Body of pancreas (tissue), 4 donors: Measurements from ENCODE around the gene POP4. TPM values are rescaled to one million over a fixed set of nuclear protein-coding genes. Genes with fewer than 3 reads are reported as not detected.

Experiments
- ATAC-seq: fragments of 150-250 bp; one replicate; pipeline ENCODE4 v1.9.1; 2016
- DNase-seq, 4 donors: peaks; one replicate each; pipeline ENCODE4 v3.0.0-alpha.2; 2019
- H3K27ac ChIP-seq, 4 donors: fragments of 200-600 bp; sonication (generic); 1 replicate in 3 of 4; 2 replicates in 1 of 4; pipeline versions ENCODE4 v1.5.1 to v1.6.1; 2016 to 2019; ENCODE audit warnings: mild to moderate bottlenecking in 1 of 4, mixed read lengths in 1 of 4, moderate library complexity in 1 of 4
- H3K27me3 ChIP-seq, 2 donors: fragments of 200-600 bp; sonication (generic); one replicate each; pipeline ENCODE4 v1.6.0; 2016; ENCODE audit warnings: mild to moderate bottlenecking in 1 of 2
- H3K36me3 ChIP-seq, 2 donors: fragments of 200-600 bp; sonication (generic); replicated peaks in 1 of 2; 2 replicates each; pipeline ENCODE4 v1.5.1; 2016; ENCODE audit warnings: low read depth in 2 of 2; ENCODE audit not compliant: insufficient read depth in 1 of 2
- H3K4me1 ChIP-seq: fragments of 200-600 bp; sonication (generic); one replicate; pipeline ENCODE4 v1.6.0; 2016
- H3K4me3 ChIP-seq, 2 donors: fragments of 200-600 bp; sonication (generic); 1 replicate in 1 of 2; 2 replicates in 1 of 2; pipeline ENCODE4 v1.5.1; 2016 to 2019
- H3K9me3 ChIP-seq, 3 donors: fragments of 200-600 bp; sonication (generic); 1 replicate in 2 of 3; 2 replicates in 1 of 3; pipeline ENCODE4 v1.5.1; 2016
- POLR2A ChIP-seq, 3 donors: fragments of 450-650 bp; IDR thresholded peaks; one replicate each; pipeline ENCODE4 v1.6.1; 2016; ENCODE audit warnings: antibody characterized with exemption in 3 of 3, mild to moderate bottlenecking in 2 of 3
- WGBS, 2 donors: methylation state at CpG; one replicate each; pipeline ENCODE4 v1.1.5; 2017; 5-methylcytosine and 5-hydroxymethylcytosine counted together
- intact Hi-C: fragments of 100-400 bp; cut with DNase I; formaldehyde crosslinking; loops from one replicate; pipeline ENCODE4 v1.15.1; 2023
- total RNA-seq, 2 donors: library from RNA; depleted of rRNA; stranded (reverse); fragments of >200 nt; gene quantifications; one replicate each; pipeline ENCODE4 v1.1.0, GENCODE V29; 2016
- TF ChIP-seq, protein P1 (sequence below), 7 experiments: fragments of 450-650 bp in 4 of 7; fragments of 200-600 bp in 3 of 7; sonication (generic) in 3 of 7; IDR thresholded peaks; one replicate each; pipeline ENCODE4 v1.5.1; 2016 to 2019; ENCODE audit warnings: antibody characterized with exemption in 7 of 7

POP4 gene
- total RNA-seq, 2 donors from 2014 or later, result 12.2 to 51.6 TPM

DNA sequence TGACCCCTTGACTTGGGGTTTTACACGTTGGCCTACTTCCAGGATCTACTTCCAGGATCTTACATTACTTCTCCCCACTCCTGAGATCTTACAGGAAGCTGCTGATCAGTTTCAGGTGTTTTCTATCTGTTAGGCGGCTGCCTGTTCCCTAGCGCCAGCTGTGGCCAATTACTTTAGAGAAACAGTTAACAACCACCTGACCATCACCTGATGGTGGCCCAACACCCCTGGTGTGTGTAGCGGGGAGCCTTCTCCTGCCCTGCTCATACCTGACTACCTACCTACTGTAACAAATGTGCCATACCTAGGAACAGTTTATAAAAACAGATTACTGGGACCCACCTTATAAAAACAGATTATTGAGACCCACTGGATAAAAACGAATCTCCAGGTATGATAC lies 2.8 kb upstream of the POP4 start:
- DNase-seq, result no peak
- ATAC-seq, result no peak
- Histone ChIP-seq H3K4me1 (peaks cover 14% of the 10 kb centered on the region), H3K36me3 (no peaks in the 10 kb centered on the region), H3K9me3 (no peaks in the 10 kb centered on the region), H3K27me3 (no peaks in the 10 kb centered on the region), H3K4me3 (no peak overlapping the region), H3K27ac (no peak overlapping the region)
- intact Hi-C loops, result no loop called here
- WGBS, 2 donors, result 63 to 77% methylated on average over 5 of the region's 5 CpGs
- TF ChIP-seq POLR2A (IDR thresholded peaks at IDR 0.05), result no peak
- TF ChIP-seq, protein P1, sequence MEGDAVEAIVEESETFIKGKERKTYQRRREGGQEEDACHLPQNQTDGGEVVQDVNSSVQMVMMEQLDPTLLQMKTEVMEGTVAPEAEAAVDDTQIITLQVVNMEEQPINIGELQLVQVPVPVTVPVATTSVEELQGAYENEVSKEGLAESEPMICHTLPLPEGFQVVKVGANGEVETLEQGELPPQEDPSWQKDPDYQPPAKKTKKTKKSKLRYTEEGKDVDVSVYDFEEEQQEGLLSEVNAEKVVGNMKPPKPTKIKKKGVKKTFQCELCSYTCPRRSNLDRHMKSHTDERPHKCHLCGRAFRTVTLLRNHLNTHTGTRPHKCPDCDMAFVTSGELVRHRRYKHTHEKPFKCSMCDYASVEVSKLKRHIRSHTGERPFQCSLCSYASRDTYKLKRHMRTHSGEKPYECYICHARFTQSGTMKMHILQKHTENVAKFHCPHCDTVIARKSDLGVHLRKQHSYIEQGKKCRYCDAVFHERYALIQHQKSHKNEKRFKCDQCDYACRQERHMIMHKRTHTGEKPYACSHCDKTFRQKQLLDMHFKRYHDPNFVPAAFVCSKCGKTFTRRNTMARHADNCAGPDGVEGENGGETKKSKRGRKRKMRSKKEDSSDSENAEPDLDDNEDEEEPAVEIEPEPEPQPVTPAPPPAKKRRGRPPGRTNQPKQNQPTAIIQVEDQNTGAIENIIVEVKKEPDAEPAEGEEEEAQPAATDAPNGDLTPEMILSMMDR (IDR thresholded peaks at IDR 0.05), result no peak

DNA sequence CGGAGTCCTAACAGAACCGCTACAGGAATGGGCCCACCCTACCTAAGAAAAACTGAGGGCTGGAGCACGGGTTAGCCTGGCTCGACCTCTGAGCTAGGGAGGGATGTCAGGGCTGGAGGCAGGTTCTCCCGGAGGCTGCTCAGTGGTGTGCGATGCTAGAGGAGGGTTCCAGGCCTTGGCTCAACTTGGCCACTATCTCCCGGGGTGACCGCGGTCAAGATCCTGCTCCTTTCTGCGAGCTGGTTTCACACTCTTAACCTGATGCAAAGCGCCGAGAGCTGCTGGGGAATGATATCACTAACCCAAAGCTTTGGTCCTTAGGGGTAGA lies 301 bp downstream of the POP4 start:
- Histone ChIP-seq H3K4me1 (peaks cover 14% of the 10 kb centered on the region), H3K27me3 (no peaks in the 10 kb centered on the region), H3K36me3 (peaks cover 0 to 3% of the 10 kb centered on the region in 2 donors), H3K4me3 (peak overlapping the region; percentile 42 to 76), H3K27ac (peak overlapping the region; percentile 91 to 99 (median 98)), H3K9me3 (no peaks in the 10 kb centered on the region)
- intact Hi-C loops, result no loop called here
- TF ChIP-seq, protein P1 (IDR thresholded peaks at IDR 0.05), result no peak
- TF ChIP-seq POLR2A (IDR thresholded peaks at IDR 0.05), result no peak
- DNase-seq (no peak), ATAC-seq (peak; percentile 18)
- 0% methylated on average over 3 to 12 of the region's 12 CpGs for WGBS, 2 donors

DNA sequence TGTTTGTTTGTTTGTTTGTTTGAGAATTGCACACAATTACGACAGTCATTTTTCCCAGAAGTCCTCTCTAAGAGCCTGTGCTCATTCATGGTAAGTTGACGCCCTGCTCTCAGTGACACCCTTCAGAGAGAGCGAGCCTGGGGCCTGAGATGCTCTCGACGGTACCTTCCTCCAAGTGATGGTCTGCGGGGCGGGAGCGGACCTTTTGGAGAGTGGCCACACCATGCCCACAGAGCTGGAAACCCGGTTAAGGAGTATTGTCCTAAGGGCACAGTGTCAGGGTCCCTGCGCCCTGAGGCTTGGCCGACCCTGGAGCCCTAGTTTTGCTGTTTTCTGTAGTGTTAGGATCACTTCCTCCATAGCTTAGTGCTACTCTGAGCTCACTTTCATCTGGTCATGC lies 3.6 kb downstream of the POP4 start:
- WGBS, 2 donors, result 83 to 93% methylated on average over 11 of the region's 11 CpGs
- ATAC-seq, result no peak
- no peak for DNase-seq
- Histone ChIP-seq H3K4me1 (peaks cover 14% of the 10 kb centered on the region), H3K36me3 (peaks cover 8 to 19% of the 10 kb centered on the region in 2 donors), H3K27ac (no peak overlapping the region), H3K9me3 (no peaks in the 10 kb centered on the region), H3K27me3 (no peaks in the 10 kb centered on the region), H3K4me3 (no peak overlapping the region)
- intact Hi-C loops, result loop anchor here (5.0 to 10.0 kb wide), 2 partner anchors 55 to 103 kb away; partner anchors contain the start of gene PLEKHF1
- TF ChIP-seq, protein P1 (IDR thresholded peaks at IDR 0.05), result no peak
- no peak for TF ChIP-seq POLR2A (IDR thresholded peaks at IDR 0.05)

DNA sequence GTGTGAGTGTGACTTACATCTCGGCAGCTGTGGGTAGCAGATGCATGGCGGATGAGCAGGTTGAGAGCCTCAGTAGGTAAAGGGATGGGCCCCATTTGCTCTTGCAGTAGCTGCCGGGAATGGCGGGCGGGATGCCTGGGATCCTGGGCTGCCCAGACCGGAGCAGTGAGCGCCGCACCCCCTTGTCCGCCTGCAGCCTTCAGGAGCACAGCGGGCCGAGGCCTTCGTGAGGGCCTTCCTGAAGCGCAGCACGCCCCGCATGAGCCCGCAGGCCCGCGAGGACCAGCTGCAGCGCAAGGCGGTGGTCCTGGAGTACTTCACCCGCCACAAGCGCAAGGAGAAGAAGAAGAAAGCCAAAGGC lies 4.1 kb downstream of the POP4 start:
- WGBS, 2 donors, result 79 to 90% methylated on average over 13 to 20 of the region's 22 CpGs
- TF ChIP-seq POLR2A (IDR thresholded peaks at IDR 0.05), result no peak
- TF ChIP-seq, protein P1 (IDR thresholded peaks at IDR 0.05), result no peak
- Histone ChIP-seq H3K4me1 (peaks cover 11% of the 10 kb centered on the region), H3K27me3 (no peaks in the 10 kb centered on the region), H3K36me3 (peaks cover 8 to 19% of the 10 kb centered on the region in 2 donors), H3K4me3 (no peak overlapping the region), H3K9me3 (no peaks in the 10 kb centered on the region), H3K27ac (no peak overlapping the region)
- ATAC-seq (no peak), DNase-seq (no peak)
- intact Hi-C loops, result loop anchor here (5.0 to 10.0 kb wide), 2 partner anchors 55 to 102 kb away; partner anchors contain the start of gene PLEKHF1

DNA sequence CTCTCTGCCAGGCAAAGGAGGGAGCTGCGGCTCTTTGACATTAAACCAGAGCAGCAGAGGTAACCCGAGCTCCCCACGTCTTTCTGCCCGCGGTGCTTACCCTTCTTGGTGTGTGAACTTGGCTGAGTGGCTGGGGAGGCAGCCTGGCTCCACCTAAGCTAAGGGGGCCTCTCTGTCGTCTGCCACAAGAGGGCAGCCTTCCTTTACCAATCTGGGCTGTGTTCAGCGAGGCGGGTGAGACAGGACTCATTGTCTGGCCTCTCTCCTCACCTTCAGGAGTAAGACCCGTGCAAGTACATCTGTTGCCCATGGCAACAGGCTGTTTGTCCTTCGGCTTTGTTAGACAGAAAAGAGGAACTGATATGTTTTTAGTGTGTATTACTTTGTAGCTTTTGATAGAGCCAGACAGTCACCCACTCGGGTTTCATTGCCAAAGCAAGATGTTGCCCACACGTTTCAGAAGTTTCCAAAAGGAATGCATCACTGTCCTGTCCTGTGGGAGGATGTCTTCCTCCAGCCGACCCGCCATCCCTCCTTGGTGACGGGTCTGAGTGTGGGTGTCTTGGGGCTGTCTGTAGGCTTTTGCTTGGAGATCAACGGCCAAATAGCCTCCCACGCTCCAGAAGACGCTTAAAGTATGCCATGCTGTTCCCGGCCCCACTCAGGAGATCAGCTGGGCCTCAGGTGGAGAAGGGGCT lies 4.6 kb downstream of the POP4 start:
- no peak overlapping the region for H3K4me3 ChIP-seq
- H3K27ac ChIP-seq, result no peak overlapping the region
- H3K36me3 ChIP-seq, result peaks cover 8 to 19% of the 10 kb centered on the region in 2 donors
- no peaks in the 10 kb centered on the region for H3K27me3 ChIP-seq
- no peak for TF ChIP-seq POLR2A (IDR thresholded peaks at IDR 0.05)
- TF ChIP-seq, protein P1 (IDR thresholded peaks at IDR 0.05), result peak; percentile 76 to 88 (median 80)
- peak; percentile 71 for ATAC-seq
- intact Hi-C loops, result loop anchor here (5.0 to 10.0 kb wide), 2 partner anchors 54 to 102 kb away; partner anchors contain the start of gene PLEKHF1
- 18 to 34% methylated on average over 11 to 18 of the region's 19 CpGs for WGBS, 2 donors
- DNase-seq, result peak; percentile 80 to 87 (median 82)
- H3K9me3 ChIP-seq, result no peaks in the 10 kb centered on the region
- peaks cover 8% of the 10 kb centered on the region for H3K4me1 ChIP-seq
